22Rv1 (cell line): ENCODE results near the gene FARP1.

Experiments used
- CTCF ChIP-seq: fragments of 450-650 bp; IDR thresholded peaks from 2 replicates; pipeline ENCODE4 v1.5.1; 2017; ENCODE audit warnings: mild to moderate bottlenecking
- ZFX ChIP-seq: fragments of 450-650 bp; IDR thresholded peaks from 2 replicates; pipeline ENCODE4 v1.6.1; 2017; ENCODE audit warnings: antibody characterized with exemption, borderline replicate concordance

- no peak for TF ChIP-seq ZFX
- TF ChIP-seq CTCF, result no peak
Observed at GRCh38 chr13:98263841-98264240, 120.9 kb downstream of the FARP1 start.
